K562 (cell line): ENCODE data around the gene PEDS1. TPM values are rescaled to one million over a fixed set of nuclear protein-coding genes. Genes with fewer than 3 reads are reported as not detected.
A peak's percentile ranks its signal among the peaks of the same experiment; 100 is the strongest.

ENCODE experiments used
- JUND ChIP-seq, 2 experiments: IDR thresholded peaks; 2 replicates in 1 of 2; 3 replicates in 1 of 2; pipeline ENCODE4 v1.6.1; 2011; ENCODE audit warnings: borderline replicate concordance in 2 of 2, low read depth in 2 of 2, low read length in 2 of 2, improper control_type of control experiment in 1 of 2, missing biosample characterization in 1 of 2, missing genetic modification characterization in 1 of 2, missing genetic modification reagents in 1 of 2
- KAT8 ChIP-seq: fragments of 450-650 bp; IDR thresholded peaks from 2 replicates; pipeline ENCODE4 v1.6.1; 2016; ENCODE audit warnings: low read depth, mild to moderate bottlenecking
- NCOA6 ChIP-seq: fragments of 450-650 bp; IDR thresholded peaks from 2 replicates; pipeline ENCODE4 v1.6.1; 2017; ENCODE audit warnings: mild to moderate bottlenecking
- PHB2 ChIP-seq: fragments of 450-650 bp; IDR thresholded peaks from 2 replicates; pipeline ENCODE4 v1.6.1; 2017; ENCODE audit warnings: low read depth
- PURB ChIP-seq: sonication (generic); formaldehyde crosslinking; IDR thresholded peaks from 2 replicates; pipeline ENCODE4 v1.9.0; 2021; ENCODE audit warnings: low read depth, mild to moderate bottlenecking, missing genetic modification reagents
- SMAD1 ChIP-seq: fragments of 150-350 bp; IDR thresholded peaks from 2 replicates; pipeline ENCODE4 v1.6.1; 2014; ENCODE audit warnings: low read length, low read depth; ENCODE audit not compliant: partially characterized antibody
- SRF ChIP-seq, 2 experiments: fragments of 250-450, 450-650 bp in 1 of 2; sonication (Bioruptor Pico) in 1 of 2; sonication (generic) in 1 of 2; formaldehyde crosslinking; IDR thresholded peaks; 2 replicates each; pipeline versions ENCODE4 v1.5.0 to v1.5.1; 2020 to 2022; ENCODE audit warnings: mild to moderate bottlenecking in 1 of 2, missing genetic modification reagents in 1 of 2
- ZNF395 ChIP-seq: fragments of 200-800 bp; sonication (Bioruptor generic); IDR thresholded peaks from 2 replicates; pipeline ENCODE4 v1.6.1; 2017; ENCODE audit warnings: missing genetic modification characterization, missing compliant biosample characterization
- ZNF431 ChIP-seq: sonication (generic); formaldehyde crosslinking; IDR thresholded peaks from 2 replicates; pipeline ENCODE4 v1.8.0; 2022; ENCODE audit warnings: mild to moderate bottlenecking, missing genetic modification reagents
- ZNF507 ChIP-seq: conservative IDR thresholded peaks from 2 replicates; pipeline ENCODE4 v1.6.1; 2017; ENCODE audit warnings: missing genetic modification characterization, missing compliant biosample characterization
- ZNF668 ChIP-seq: fragments of 250-450 bp; sonication (Bioruptor Pico); IDR thresholded peaks from 2 replicates; pipeline ENCODE4 v1.8.0; 2022; ENCODE audit warnings: mild to moderate bottlenecking, inconsistent platforms
- ZNF778 ChIP-seq: fragments of 450-650 bp; formaldehyde crosslinking; IDR thresholded peaks from 2 replicates; pipeline ENCODE4 v1.4.0; 2020; ENCODE audit warnings: mild to moderate bottlenecking, moderate library complexity
- ZSCAN32 ChIP-seq: fragments of 450-650 bp; formaldehyde crosslinking; IDR thresholded peaks from 2 replicates; pipeline ENCODE4 v1.4.0; 2020; ENCODE audit warnings: mild to moderate bottlenecking, moderate library complexity
- polyA plus RNA-seq, 8 experiments: library from polyadenylated mRNA; depleted of rRNA in 4 of 8; stranded (reverse) in 5 of 8; unstranded in 3 of 8; fragments of >200 nt; fragmentation: Nextera tagmentation in 2 of 8; fragmentation: Illumina TruSeq in 1 of 8; extraction: Ambion mirVana in 2 of 8; extraction: Trizol in 1 of 8; gene quantifications; 2 replicates each; pipeline versions ENCODE4 v1.2.1 to v1.2.3, GENCODE V29; 2011 to 2014; ENCODE audit warnings: inconsistent platforms in 1 of 8, missing spikeins in 1 of 8
- total RNA-seq, 7 experiments: library from RNA; depleted of rRNA in 6 of 7; stranded (reverse); fragments of >200 nt in 6 of 7; fragmentation: Illumina TruSeq in 2 of 7; extraction: Trizol in 2 of 7; gene quantifications; 2 replicates each; pipeline versions ENCODE4 v1.2.1 to v1.2.3, GENCODE V29; 2011 to 2021; ENCODE audit warnings: low replicate concordance in 1 of 7
- TF ChIP-seq, protein P1 (sequence below), 3 experiments: IDR thresholded peaks in 2 of 3; conservative IDR thresholded peaks in 1 of 3; 2 replicates each; pipeline ENCODE4 v1.5.1; 2011 to 2012; ENCODE audit warnings: low read length in 3 of 3, mild to moderate bottlenecking in 3 of 3, control low read depth in 2 of 3, improper control_type of control experiment in 1 of 3, inconsistent platforms in 1 of 3, low read depth in 1 of 3, mixed read lengths in 1 of 3, moderate library complexity in 1 of 3; ENCODE audit not compliant: insufficient read depth in 2 of 3
- TF ChIP-seq, protein P2 (sequence below): fragments of 250-450 bp; sonication (Bioruptor Pico); IDR thresholded peaks from 2 replicates; pipeline ENCODE4 v1.5.0; 2020; ENCODE audit warnings: mild to moderate bottlenecking
- TF ChIP-seq, protein P3 (sequence below): fragments of 450-650 bp; IDR thresholded peaks from 2 replicates; pipeline ENCODE4 v1.6.1; 2017; ENCODE audit warnings: antibody characterized with exemption
- TF ChIP-seq, protein P4 (sequence below): sonication (generic); formaldehyde crosslinking; IDR thresholded peaks from 2 replicates; pipeline ENCODE4 v1.4.0; 2020; ENCODE audit warnings: mild to moderate bottlenecking, missing genetic modification reagents

PEDS1 gene
- total and polyA plus RNA-seq, 9 of the 15 experiments (the other 6 are each of a cell fraction or from before 2014, with no cell fraction given): 2.9 to 38.5 (median 24.2) TPM

DNA sequence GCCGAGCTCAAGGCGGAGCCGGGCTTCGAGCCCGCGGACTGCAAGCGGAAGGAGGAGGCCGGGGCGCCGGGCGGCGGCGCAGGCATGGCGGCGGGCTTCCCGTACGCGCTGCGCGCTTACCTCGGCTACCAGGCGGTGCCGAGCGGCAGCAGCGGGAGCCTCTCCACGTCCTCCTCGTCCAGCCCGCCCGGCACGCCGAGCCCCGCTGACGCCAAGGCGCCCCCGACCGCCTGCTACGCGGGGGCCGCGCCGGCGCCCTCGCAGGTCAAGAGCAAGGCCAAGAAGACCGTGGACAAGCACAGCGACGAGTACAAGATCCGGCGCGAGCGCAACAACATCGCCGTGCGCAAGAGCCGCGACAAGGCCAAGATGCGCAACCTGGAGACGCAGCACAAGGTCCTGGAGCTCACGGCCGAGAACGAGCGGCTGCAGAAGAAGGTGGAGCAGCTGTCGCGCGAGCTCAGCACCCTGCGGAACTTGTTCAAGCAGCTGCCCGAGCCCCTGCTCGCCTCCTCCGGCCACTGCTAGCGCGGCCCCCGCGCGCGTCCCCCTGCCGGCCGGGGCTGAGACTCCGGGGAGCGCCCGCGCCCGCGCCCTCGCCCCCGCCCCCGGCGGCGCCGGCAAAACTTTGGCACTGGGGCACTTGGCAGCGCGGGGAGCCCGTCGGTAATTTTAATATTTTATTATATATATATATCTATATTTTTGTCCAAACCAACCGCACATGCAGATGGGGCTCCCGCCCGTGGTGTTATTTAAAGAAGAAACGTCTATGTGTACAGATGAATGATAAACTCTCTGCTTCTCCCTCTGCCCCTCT, 38.2 kb upstream of the PEDS1 start (continued):
- TF ChIP-seq, protein P1, sequence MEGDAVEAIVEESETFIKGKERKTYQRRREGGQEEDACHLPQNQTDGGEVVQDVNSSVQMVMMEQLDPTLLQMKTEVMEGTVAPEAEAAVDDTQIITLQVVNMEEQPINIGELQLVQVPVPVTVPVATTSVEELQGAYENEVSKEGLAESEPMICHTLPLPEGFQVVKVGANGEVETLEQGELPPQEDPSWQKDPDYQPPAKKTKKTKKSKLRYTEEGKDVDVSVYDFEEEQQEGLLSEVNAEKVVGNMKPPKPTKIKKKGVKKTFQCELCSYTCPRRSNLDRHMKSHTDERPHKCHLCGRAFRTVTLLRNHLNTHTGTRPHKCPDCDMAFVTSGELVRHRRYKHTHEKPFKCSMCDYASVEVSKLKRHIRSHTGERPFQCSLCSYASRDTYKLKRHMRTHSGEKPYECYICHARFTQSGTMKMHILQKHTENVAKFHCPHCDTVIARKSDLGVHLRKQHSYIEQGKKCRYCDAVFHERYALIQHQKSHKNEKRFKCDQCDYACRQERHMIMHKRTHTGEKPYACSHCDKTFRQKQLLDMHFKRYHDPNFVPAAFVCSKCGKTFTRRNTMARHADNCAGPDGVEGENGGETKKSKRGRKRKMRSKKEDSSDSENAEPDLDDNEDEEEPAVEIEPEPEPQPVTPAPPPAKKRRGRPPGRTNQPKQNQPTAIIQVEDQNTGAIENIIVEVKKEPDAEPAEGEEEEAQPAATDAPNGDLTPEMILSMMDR (IDR thresholded peaks at IDR 0.05 in 2 of 3, conservative IDR thresholded peaks at IDR 0.05 in 1 of 3; ENCODE audit: insufficient read depth in 2 of 3, low read depth in 1 of 3, low read length in 3 of 3): peak; percentile 24 to 57 (median 35); a peak in 3 of 6 replicates
- no peak for TF ChIP-seq ZNF507 (tag)
- no peak for TF ChIP-seq ZNF778 (CRISPR knock-in tag)
- TF ChIP-seq ZSCAN32 (CRISPR knock-in tag): no peak
- 0 out of 2 replicates have a peak, but pooled peaks have one; percentile 40 for TF ChIP-seq ZNF431 (CRISPR knock-in tag)
- TF ChIP-seq ZNF668 (CRISPR knock-in tag): no peak
- no peak for TF ChIP-seq SMAD1
- TF ChIP-seq PURB (CRISPR knock-in tag): no peak
- no peak for TF ChIP-seq KAT8
- TF ChIP-seq, protein P2, sequence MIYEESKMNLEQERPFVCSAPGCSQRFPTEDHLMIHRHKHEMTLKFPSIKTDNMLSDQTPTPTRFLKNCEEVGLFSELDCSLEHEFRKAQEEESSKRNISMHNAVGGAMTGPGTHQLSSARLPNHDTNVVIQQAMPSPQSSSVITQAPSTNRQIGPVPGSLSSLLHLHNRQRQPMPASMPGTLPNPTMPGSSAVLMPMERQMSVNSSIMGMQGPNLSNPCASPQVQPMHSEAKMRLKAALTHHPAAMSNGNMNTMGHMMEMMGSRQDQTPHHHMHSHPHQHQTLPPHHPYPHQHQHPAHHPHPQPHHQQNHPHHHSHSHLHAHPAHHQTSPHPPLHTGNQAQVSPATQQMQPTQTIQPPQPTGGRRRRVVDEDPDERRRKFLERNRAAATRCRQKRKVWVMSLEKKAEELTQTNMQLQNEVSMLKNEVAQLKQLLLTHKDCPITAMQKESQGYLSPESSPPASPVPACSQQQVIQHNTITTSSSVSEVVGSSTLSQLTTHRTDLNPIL (CRISPR knock-in tag): no peak
- no peak for TF ChIP-seq JUND (IDR thresholded peaks at IDR 0.05; ENCODE audit: borderline replicate concordance, low read depth, low read length)
- no peak for TF ChIP-seq JUND (tag; IDR thresholded peaks at IDR 0.05; ENCODE audit: borderline replicate concordance, low read depth, low read length)
- TF ChIP-seq PHB2: no peak
- TF ChIP-seq, protein P3, sequence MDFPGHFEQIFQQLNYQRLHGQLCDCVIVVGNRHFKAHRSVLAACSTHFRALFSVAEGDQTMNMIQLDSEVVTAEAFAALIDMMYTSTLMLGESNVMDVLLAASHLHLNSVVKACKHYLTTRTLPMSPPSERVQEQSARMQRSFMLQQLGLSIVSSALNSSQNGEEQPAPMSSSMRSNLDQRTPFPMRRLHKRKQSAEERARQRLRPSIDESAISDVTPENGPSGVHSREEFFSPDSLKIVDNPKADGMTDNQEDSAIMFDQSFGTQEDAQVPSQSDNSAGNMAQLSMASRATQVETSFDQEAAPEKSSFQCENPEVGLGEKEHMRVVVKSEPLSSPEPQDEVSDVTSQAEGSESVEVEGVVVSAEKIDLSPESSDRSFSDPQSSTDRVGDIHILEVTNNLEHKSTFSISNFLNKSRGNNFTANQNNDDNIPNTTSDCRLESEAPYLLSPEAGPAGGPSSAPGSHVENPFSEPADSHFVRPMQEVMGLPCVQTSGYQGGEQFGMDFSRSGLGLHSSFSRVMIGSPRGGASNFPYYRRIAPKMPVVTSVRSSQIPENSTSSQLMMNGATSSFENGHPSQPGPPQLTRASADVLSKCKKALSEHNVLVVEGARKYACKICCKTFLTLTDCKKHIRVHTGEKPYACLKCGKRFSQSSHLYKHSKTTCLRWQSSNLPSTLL: no peak
- no peak for TF ChIP-seq NCOA6
- TF ChIP-seq, protein P4, sequence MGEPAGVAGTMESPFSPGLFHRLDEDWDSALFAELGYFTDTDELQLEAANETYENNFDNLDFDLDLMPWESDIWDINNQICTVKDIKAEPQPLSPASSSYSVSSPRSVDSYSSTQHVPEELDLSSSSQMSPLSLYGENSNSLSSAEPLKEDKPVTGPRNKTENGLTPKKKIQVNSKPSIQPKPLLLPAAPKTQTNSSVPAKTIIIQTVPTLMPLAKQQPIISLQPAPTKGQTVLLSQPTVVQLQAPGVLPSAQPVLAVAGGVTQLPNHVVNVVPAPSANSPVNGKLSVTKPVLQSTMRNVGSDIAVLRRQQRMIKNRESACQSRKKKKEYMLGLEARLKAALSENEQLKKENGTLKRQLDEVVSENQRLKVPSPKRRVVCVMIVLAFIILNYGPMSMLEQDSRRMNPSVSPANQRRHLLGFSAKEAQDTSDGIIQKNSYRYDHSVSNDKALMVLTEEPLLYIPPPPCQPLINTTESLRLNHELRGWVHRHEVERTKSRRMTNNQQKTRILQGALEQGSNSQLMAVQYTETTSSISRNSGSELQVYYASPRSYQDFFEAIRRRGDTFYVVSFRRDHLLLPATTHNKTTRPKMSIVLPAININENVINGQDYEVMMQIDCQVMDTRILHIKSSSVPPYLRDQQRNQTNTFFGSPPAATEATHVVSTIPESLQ: no peak; the same call in 1 of the 2 replicates
- TF ChIP-seq ZNF395 (CRISPR knock-in tag): no peak; the same call in 1 of the 2 replicates
- TF ChIP-seq SRF (CRISPR knock-in tag; IDR thresholded peaks at IDR 0.05): no peak
